ENCODE measurements around the gene COL8A1. TPM values are rescaled to one million over a fixed set of nuclear protein-coding genes. Genes with fewer than 3 reads are reported as not detected.

COL8A1 gene
- total RNA-seq, 2 experiments from 2014 or later: 0.07 TPM; not detected in 1

GRCh38 chr3:99627062-99627826, 11.2 kb upstream of the COL8A1 start:
- no peak overlapping the region for H3K4me3 Mint-ChIP-seq
- DNase-seq: no peak
- H3K4me1 Mint-ChIP-seq: no peaks in the 10 kb centered on the region
- H3K36me3 Mint-ChIP-seq (ENCODE audit: low read depth): no peaks in the 10 kb centered on the region
- no peak overlapping the region for H3K27ac Mint-ChIP-seq
- H3K9me3 Mint-ChIP-seq: no peaks in the 10 kb centered on the region
- ChIA-PET CTCF (interaction anchor here (0.7 kb wide), 1 partner anchor 400 kb away, joined by 3 read pairs; no protein-coding TSS in a partner anchor), POLR2A (no interaction called here)
- H3K27me3 Mint-ChIP-seq: peaks cover 3% of the 10 kb centered on the region

GRCh38 chr3:99630815-99631214, 7.6 kb upstream of the COL8A1 start:
- H3K4me3 Mint-ChIP-seq: no peak overlapping the region

GRCh38 chr3:99633887-99634558, 4.4 kb upstream of the COL8A1 start:
- POLR2A ChIA-PET: no interaction called here
- peaks cover 42% of the 10 kb centered on the region for H3K27me3 Mint-ChIP-seq

More at GRCh38 chr3:99630815-99631214, 7.6 kb upstream of the COL8A1 start:
- no peak for DNase-seq
- Mint-ChIP-seq H3K36me3 (ENCODE audit: low read depth) (no peaks in the 10 kb centered on the region), H3K27ac (no peak overlapping the region), H3K27me3 (peaks cover 13% of the 10 kb centered on the region), H3K4me1 (no peaks in the 10 kb centered on the region), H3K9me3 (no peaks in the 10 kb centered on the region)
- CTCF ChIA-PET: no interaction called here
- POLR2A ChIA-PET: no interaction called here

GRCh38 chr3:99634881-99635280, 3.5 kb upstream of the COL8A1 start:
- ChIA-PET POLR2A (no interaction called here), CTCF (interaction anchor here (1.1 kb wide), 1 partner anchor 16 kb away, joined by 3 read pairs; no protein-coding TSS in a partner anchor)
- Mint-ChIP-seq H3K9me3 (no peaks in the 10 kb centered on the region), H3K27ac (no peak overlapping the region), H3K36me3 (ENCODE audit: low read depth) (no peaks in the 10 kb centered on the region), H3K4me1 (peaks cover 10% of the 10 kb centered on the region), H3K27me3 (peaks cover 50% of the 10 kb centered on the region), H3K4me3 (no peak overlapping the region)
- DNase-seq: no peak

More at GRCh38 chr3:99633887-99634558, 4.4 kb upstream of the COL8A1 start:
- Mint-ChIP-seq H3K4me1 (peaks cover 10% of the 10 kb centered on the region), H3K9me3 (no peaks in the 10 kb centered on the region), H3K36me3 (ENCODE audit: low read depth) (no peaks in the 10 kb centered on the region), H3K4me3 (no peak overlapping the region), H3K27ac (no peak overlapping the region)
- DNase-seq: no peak
- CTCF ChIA-PET: interaction anchor here (0.6 kb wide), 1 partner anchor 80 kb away, joined by 3 read pairs; no protein-coding TSS in a partner anchor

GRCh38 chr3:99635348-99635747, 3.0 kb upstream of the COL8A1 start:
- CTCF ChIA-PET: interaction anchor here (1.1 kb wide), 1 partner anchor 17 kb away, joined by 3 read pairs; no protein-coding TSS in a partner anchor

GRCh38 chr3:99637016-99637367, 1.4 kb upstream of the COL8A1 start:
- H3K36me3 Mint-ChIP-seq (ENCODE audit: low read depth): no peaks in the 10 kb centered on the region
- peaks cover 10% of the 10 kb centered on the region for H3K4me1 Mint-ChIP-seq
- DNase-seq: no peak
- POLR2A ChIA-PET: no interaction called here
- H3K27me3 Mint-ChIP-seq: peaks cover 61% of the 10 kb centered on the region
- H3K9me3 Mint-ChIP-seq: no peaks in the 10 kb centered on the region
- CTCF ChIA-PET: no interaction called here
- no peak overlapping the region for H3K27ac Mint-ChIP-seq
- H3K4me3 Mint-ChIP-seq: no peak overlapping the region

More at GRCh38 chr3:99635348-99635747, 3.0 kb upstream of the COL8A1 start:
- H3K4me3 Mint-ChIP-seq: no peak overlapping the region
- POLR2A ChIA-PET: no interaction called here
- H3K36me3 Mint-ChIP-seq (ENCODE audit: low read depth): no peaks in the 10 kb centered on the region
- H3K9me3 Mint-ChIP-seq: no peaks in the 10 kb centered on the region
- no peak for DNase-seq
- H3K27ac Mint-ChIP-seq: no peak overlapping the region
- H3K27me3 Mint-ChIP-seq: peaks cover 54% of the 10 kb centered on the region
- peaks cover 10% of the 10 kb centered on the region for H3K4me1 Mint-ChIP-seq

GRCh38 chr3:99637368-99638111, 854 bp upstream of the COL8A1 start:
- Mint-ChIP-seq H3K27ac (no peak overlapping the region), H3K4me3 (no peak overlapping the region), H3K36me3 (ENCODE audit: low read depth) (no peaks in the 10 kb centered on the region), H3K27me3 (peaks cover 63% of the 10 kb centered on the region), H3K9me3 (no peaks in the 10 kb centered on the region), H3K4me1 (peaks cover 10% of the 10 kb centered on the region)
- ChIA-PET POLR2A (no interaction called here), CTCF (interaction anchor here (0.6 kb wide), 1 partner anchor 267 kb away, joined by 3 read pairs; no protein-coding TSS in a partner anchor)
- no peak for DNase-seq

- H3K27ac Mint-ChIP-seq: no peak overlapping the region
- peaks cover 66% of the 10 kb centered on the region for H3K27me3 Mint-ChIP-seq
- H3K36me3 Mint-ChIP-seq (ENCODE audit: low read depth): no peaks in the 10 kb centered on the region
- ChIA-PET POLR2A (no interaction called here), CTCF (no interaction called here)
- no peak overlapping the region for H3K4me3 Mint-ChIP-seq
- H3K4me1 Mint-ChIP-seq: peaks cover 10% of the 10 kb centered on the region
- no peaks in the 10 kb centered on the region for H3K9me3 Mint-ChIP-seq
- no peak for DNase-seq
These were observed 1.2 kb downstream of the COL8A1 start for GRCh38 chr3:99639579-99639978.

GRCh38 chr3:99640214-99640851, 1.9 kb downstream of the COL8A1 start:
- Mint-ChIP-seq H3K9me3 (no peaks in the 10 kb centered on the region), H3K27me3 (peaks cover 61% of the 10 kb centered on the region)

GRCh38 chr3:99641480-99641879, 3.1 kb downstream of the COL8A1 start:
- Mint-ChIP-seq H3K9me3 (no peaks in the 10 kb centered on the region), H3K4me3 (no peak overlapping the region), H3K36me3 (ENCODE audit: low read depth) (no peaks in the 10 kb centered on the region), H3K4me1 (peaks cover 10% of the 10 kb centered on the region), H3K27me3 (peaks cover 55% of the 10 kb centered on the region), H3K27ac (no peak overlapping the region)
- ChIA-PET CTCF (no interaction called here), POLR2A (no interaction called here)
- DNase-seq: no peak

More at GRCh38 chr3:99640214-99640851, 1.9 kb downstream of the COL8A1 start:
- DNase-seq: no peak
- ChIA-PET POLR2A (interaction anchor here (0.6 kb wide), 1 partner anchor 38 kb away, joined by 4 read pairs; no protein-coding TSS in a partner anchor), CTCF (no interaction called here)
- Mint-ChIP-seq H3K27ac (no peak overlapping the region), H3K36me3 (ENCODE audit: low read depth) (no peaks in the 10 kb centered on the region), H3K4me3 (no peak overlapping the region), H3K4me1 (peaks cover 10% of the 10 kb centered on the region)

GRCh38 chr3:99641982-99642381, 3.6 kb downstream of the COL8A1 start:
- Mint-ChIP-seq H3K27me3 (peaks cover 50% of the 10 kb centered on the region), H3K9me3 (no peaks in the 10 kb centered on the region)
- POLR2A ChIA-PET: no interaction called here

GRCh38 chr3:99644017-99644416, 5.6 kb downstream of the COL8A1 start:
- Mint-ChIP-seq H3K9me3 (no peaks in the 10 kb centered on the region), H3K27me3 (peaks cover 30% of the 10 kb centered on the region), H3K36me3 (ENCODE audit: low read depth) (no peaks in the 10 kb centered on the region), H3K4me1 (no peaks in the 10 kb centered on the region), H3K27ac (no peak overlapping the region), H3K4me3 (no peak overlapping the region)
- POLR2A ChIA-PET: no interaction called here
- CTCF ChIA-PET: interaction anchor here (1.2 kb wide), 1 partner anchor 31 kb away, joined by 4 read pairs; no protein-coding TSS in a partner anchor
- DNase-seq: no peak

More at GRCh38 chr3:99641982-99642381, 3.6 kb downstream of the COL8A1 start:
- Mint-ChIP-seq H3K27ac (no peak overlapping the region), H3K4me3 (no peak overlapping the region), H3K4me1 (peaks cover 10% of the 10 kb centered on the region), H3K36me3 (ENCODE audit: low read depth) (no peaks in the 10 kb centered on the region)
- no peak for DNase-seq
- CTCF ChIA-PET: no interaction called here
